ENCODE measurements around the gene JSRP1.

Gene JSRP1

GRCh38 chr19:2255112-2255845 is 938 bp downstream of the JSRP1 start:
- no peak for TF ChIP-seq CTCF (IDR thresholded peaks at IDR 0.05; ENCODE audit: low read depth, low read length, poor library complexity, severe bottlenecking)
- TF ChIP-seq EZH2phosphoT487 (IDR thresholded peaks at IDR 0.05; ENCODE audit: borderline replicate concordance, low read length), result no peak
- Histone ChIP-seq H3K27ac (ENCODE audit: low read depth, low read length) (peak overlapping the region; percentile 96), H3F3A (ENCODE audit: control insufficient read depth, insufficient read depth) (peaks cover 22% of the 10 kb centered on the region), H3K36me3 (ENCODE audit: control insufficient read depth, low read length) (peaks cover 11% of the 10 kb centered on the region), H3K9me2 (replicated peaks; ENCODE audit: control insufficient read depth, low read length) (no peaks in the 10 kb centered on the region), H3K4me2 (ENCODE audit: low read length) (peak overlapping the region; percentile 60), H3K79me2 (ENCODE audit: control insufficient read depth, low read length) (peaks cover 4% of the 10 kb centered on the region), H4K20me1 (ENCODE audit: control insufficient read depth, insufficient read depth, low read depth, low read length) (no peaks in the 10 kb centered on the region), H3K4me1 (ENCODE audit: control insufficient read depth, low read length) (peaks cover 70% of the 10 kb centered on the region), H3K27me3 (ENCODE audit: control insufficient read depth, low read length) (no peaks in the 10 kb centered on the region), H3K4me3 (ENCODE audit: low read length) (peak overlapping the region; percentile 69), H3K9me3 (ENCODE audit: control insufficient read depth, insufficient read depth, low read length) (no peaks in the 10 kb centered on the region)

GRCh38 chr19:2254064-2254872 is 1.9 kb downstream of the JSRP1 start:
- Histone ChIP-seq H4K20me1 (ENCODE audit: control insufficient read depth, insufficient read depth, low read depth, low read length) (no peaks in the 10 kb centered on the region), H3K36me3 (ENCODE audit: control insufficient read depth, low read length) (peaks cover 15% of the 10 kb centered on the region), H3K9me2 (replicated peaks; ENCODE audit: control insufficient read depth, low read length) (no peaks in the 10 kb centered on the region), H3K4me2 (ENCODE audit: low read length) (no peak overlapping the region), H3K9me3 (ENCODE audit: control insufficient read depth, insufficient read depth, low read length) (no peaks in the 10 kb centered on the region), H3K79me2 (ENCODE audit: control insufficient read depth, low read length) (peaks cover 4% of the 10 kb centered on the region), H3K27me3 (ENCODE audit: control insufficient read depth, low read length) (no peaks in the 10 kb centered on the region), H3K4me3 (ENCODE audit: low read length) (no peak overlapping the region), H3F3A (ENCODE audit: control insufficient read depth, insufficient read depth) (peaks cover 22% of the 10 kb centered on the region), H3K27ac (ENCODE audit: low read depth, low read length) (no peak overlapping the region), H3K4me1 (ENCODE audit: control insufficient read depth, low read length) (peaks cover 60% of the 10 kb centered on the region)
- TF ChIP-seq EZH2phosphoT487 (IDR thresholded peaks at IDR 0.05; ENCODE audit: borderline replicate concordance, low read length), result no peak
- no peak for TF ChIP-seq CTCF (IDR thresholded peaks at IDR 0.05; ENCODE audit: low read depth, low read length, poor library complexity, severe bottlenecking)

GRCh38 chr19:2253106-2254063 is 2.8 kb downstream of the JSRP1 start:
- H3K27me3 ChIP-seq (ENCODE audit: control insufficient read depth, low read length), result no peaks in the 10 kb centered on the region
- H3K4me2 ChIP-seq (ENCODE audit: low read length), result peak overlapping the region; percentile 65
- peak overlapping the region; percentile 30 for H3K4me3 ChIP-seq (ENCODE audit: low read length)
- peaks cover 15% of the 10 kb centered on the region; the same call in 1 of the 2 replicates for H3K36me3 ChIP-seq (ENCODE audit: control insufficient read depth, low read length)
- TF ChIP-seq CTCF (IDR thresholded peaks at IDR 0.05; ENCODE audit: low read depth, low read length, poor library complexity, severe bottlenecking) (peak; percentile 90), EZH2phosphoT487 (IDR thresholded peaks at IDR 0.05; ENCODE audit: borderline replicate concordance, low read length) (no peak)
- H3K4me1 ChIP-seq (ENCODE audit: control insufficient read depth, low read length), result peaks cover 51% of the 10 kb centered on the region
- peaks cover 4% of the 10 kb centered on the region for H3K79me2 ChIP-seq (ENCODE audit: control insufficient read depth, low read length)
- H3K9me2 ChIP-seq (replicated peaks; ENCODE audit: control insufficient read depth, low read length), result no peaks in the 10 kb centered on the region
- no peaks in the 10 kb centered on the region for H4K20me1 ChIP-seq (ENCODE audit: control insufficient read depth, insufficient read depth, low read depth, low read length)
- no peaks in the 10 kb centered on the region for H3K9me3 ChIP-seq (ENCODE audit: control insufficient read depth, insufficient read depth, low read length)
- no peak overlapping the region for H3K27ac ChIP-seq (ENCODE audit: low read depth, low read length)
- peaks cover 17% of the 10 kb centered on the region for H3F3A ChIP-seq (ENCODE audit: control insufficient read depth, insufficient read depth)
